ENCODE measurements around the gene HS3ST4. TPM values are rescaled to one million over a fixed set of nuclear protein-coding genes. Genes with fewer than 3 reads are reported as not detected.

Gene HS3ST4
- total RNA-seq, 2 donors from 2014 or later = 1.0 to 1.9 TPM

GRCh38 chr16:25888868-25889267 lies 197.1 kb downstream of the HS3ST4 start:
- H3K27me3 ChIP-seq (replicated peaks; ENCODE audit: insufficient read depth) = peaks cover 1% of the 10 kb centered on the region
- intact Hi-C loops (cut with DNase I) = no loop called here
- TF ChIP-seq POLR2AphosphoS5 (IDR thresholded peaks at IDR 0.05) = no peak
- TF ChIP-seq POLR2A (IDR thresholded peaks at IDR 0.05) = no peak
- no peak for TF ChIP-seq CTCF (IDR thresholded peaks at IDR 0.05)
- DNase-seq (ENCODE audit: low spot score) = no peak
- no peak overlapping the region for H3K4me3 ChIP-seq
- H3K27ac ChIP-seq = no peak overlapping the region
- 76% methylated on average over 7 of the region's 7 CpGs for WGBS
- no peaks in the 10 kb centered on the region for H3K4me1 ChIP-seq (replicated peaks)
- H3K36me3 ChIP-seq = no peaks in the 10 kb centered on the region
- no peaks in the 10 kb centered on the region for H3K9me3 ChIP-seq

- Histone ChIP-seq H3K4me3 (no peak overlapping the region), H3K27me3 (replicated peaks; ENCODE audit: insufficient read depth) (peaks cover 8% of the 10 kb centered on the region), H3K27ac (no peak overlapping the region), H3K36me3 (no peaks in the 10 kb centered on the region), H3K4me1 (replicated peaks) (no peaks in the 10 kb centered on the region), H3K9me3 (no peaks in the 10 kb centered on the region)
- DNase-seq (ENCODE audit: low spot score) = no peak
- no peak for TF ChIP-seq CTCF (IDR thresholded peaks at IDR 0.05)
- TF ChIP-seq POLR2A (IDR thresholded peaks at IDR 0.05) = no peak
- no peak for TF ChIP-seq POLR2AphosphoS5 (IDR thresholded peaks at IDR 0.05)
- WGBS = 60% methylated on average over 3 of the region's 3 CpGs
- intact Hi-C loops (cut with DNase I) = no loop called here
These were observed 201.6 kb downstream of the HS3ST4 start for GRCh38 chr16:25893332-25893731.

GRCh38 chr16:25894093-25894492 lies 202.3 kb downstream of the HS3ST4 start:
- Histone ChIP-seq H3K9me3 (no peaks in the 10 kb centered on the region), H3K36me3 (no peaks in the 10 kb centered on the region), H3K27ac (no peak overlapping the region), H3K27me3 (replicated peaks; ENCODE audit: insufficient read depth) (peaks cover 8% of the 10 kb centered on the region), H3K4me3 (no peak overlapping the region), H3K4me1 (replicated peaks) (no peaks in the 10 kb centered on the region)
- intact Hi-C loops (cut with DNase I) = no loop called here
- TF ChIP-seq POLR2AphosphoS5 (IDR thresholded peaks at IDR 0.05) = no peak
- DNase-seq (ENCODE audit: low spot score) = no peak
- WGBS = 75% methylated on average over 3 of the region's 3 CpGs

- H3K27ac ChIP-seq = no peak overlapping the region
- H3K4me3 ChIP-seq = no peak overlapping the region
- DNase-seq (ENCODE audit: low spot score) = no peak
- no peaks in the 10 kb centered on the region for H3K9me3 ChIP-seq
- WGBS = 51% methylated on average over 4 of the region's 4 CpGs
- intact Hi-C loops (cut with DNase I) = no loop called here
- peaks cover 8% of the 10 kb centered on the region for H3K27me3 ChIP-seq (replicated peaks; ENCODE audit: insufficient read depth)
- no peaks in the 10 kb centered on the region for H3K36me3 ChIP-seq
- no peaks in the 10 kb centered on the region for H3K4me1 ChIP-seq (replicated peaks)
- TF ChIP-seq CTCF (IDR thresholded peaks at IDR 0.05) (no peak), POLR2AphosphoS5 (IDR thresholded peaks at IDR 0.05) (no peak), POLR2A (IDR thresholded peaks at IDR 0.05) (no peak)
These were observed 203.6 kb downstream of the HS3ST4 start for GRCh38 chr16:25895380-25895779.

GRCh38 chr16:25896411-25896810 lies 204.7 kb downstream of the HS3ST4 start:
- intact Hi-C loops (cut with DNase I) = no loop called here

More at GRCh38 chr16:25896411-25896810, 204.7 kb downstream of the HS3ST4 start:
- H3K27me3 ChIP-seq (replicated peaks; ENCODE audit: insufficient read depth) = peaks cover 8% of the 10 kb centered on the region
- H3K27ac ChIP-seq = no peak overlapping the region
- no peaks in the 10 kb centered on the region for H3K4me1 ChIP-seq (replicated peaks)
- no peaks in the 10 kb centered on the region for H3K36me3 ChIP-seq
- TF ChIP-seq POLR2AphosphoS5 (IDR thresholded peaks at IDR 0.05) (no peak), CTCF (IDR thresholded peaks at IDR 0.05) (no peak), POLR2A (IDR thresholded peaks at IDR 0.05) (no peak)
- H3K9me3 ChIP-seq = no peaks in the 10 kb centered on the region
- 25% methylated on average over 5 of the region's 5 CpGs for WGBS
- H3K4me3 ChIP-seq = no peak overlapping the region
- no peak for DNase-seq (ENCODE audit: low spot score)
